Mammary epithelial cell (primary cell): ENCODE results near the gene KRT71.

Experiments used
- CTCF ChIP-seq, 2 donors: IDR thresholded peaks in 1 of 2; conservative IDR thresholded peaks in 1 of 2; 2 replicates each; pipeline ENCODE4 v1.5.1; 2011 to 2012; ENCODE audit warnings: inconsistent platforms in 2 of 2, low read length in 2 of 2, mild to moderate bottlenecking in 2 of 2, control low read depth in 1 of 2, low read depth in 1 of 2; ENCODE audit not compliant: insufficient read depth in 1 of 2; ENCODE audit errors: extremely low read depth in 1 of 2
- EZH2 ChIP-seq: IDR thresholded peaks from 2 replicates; pipeline ENCODE4 v1.6.1; 2012; ENCODE audit warnings: low read length, inconsistent platforms, borderline replicate concordance

GRCh38 chr12:52590021-52590420 lies 37.1 kb upstream of the KRT71 start:
- TF ChIP-seq CTCF (conservative IDR thresholded peaks at IDR 0.05 in 1 of 2, IDR thresholded peaks at IDR 0.05 in 1 of 2; ENCODE audit: extremely low read depth in 1 of 2, insufficient read depth in 1 of 2, low read depth in 1 of 2, low read length in 2 of 2) (no peak), EZH2 (no peak)
